HFFc6 (cell line): Measurements from ENCODE around the gene SLC22A23. TPM values are rescaled to one million over a fixed set of nuclear protein-coding genes. Genes with fewer than 3 reads are reported as not detected.

Experiments
- DNase-seq: peaks from one replicate; pipeline ENCODE4 v3.0.0-alpha.2; 2018
- H3K27ac Mint-ChIP-seq: 2 replicates; pipeline ENCODE4 v1.8.0; 2020; ENCODE audit warnings: mild to moderate bottlenecking, mixed read lengths
- H3K27me3 Mint-ChIP-seq: 2 replicates; pipeline ENCODE4 v1.8.0; 2021; ENCODE audit warnings: mild to moderate bottlenecking, moderate library complexity, mixed read lengths; ENCODE audit not compliant: insufficient read depth
- H3K36me3 Mint-ChIP-seq: 2 replicates; pipeline ENCODE4 v1.8.0; 2021; ENCODE audit warnings: low read depth, mixed read lengths
- H3K4me1 Mint-ChIP-seq: 2 replicates; pipeline ENCODE4 v1.8.0; 2020; ENCODE audit warnings: low read depth, mixed read lengths
- H3K4me3 Mint-ChIP-seq: 2 replicates; pipeline ENCODE4 v1.8.0; 2020; ENCODE audit warnings: mild to moderate bottlenecking, moderate library complexity, mixed read lengths
- H3K9me3 Mint-ChIP-seq: 2 replicates; pipeline ENCODE4 v1.8.0; 2020; ENCODE audit warnings: mild to moderate bottlenecking, mixed read lengths
- CTCF ChIP-seq: fragments of 200-600 bp; sonication (generic); IDR thresholded peaks from 2 replicates; pipeline ENCODE4 v1.5.0; 2021; ENCODE audit warnings: antibody characterized with exemption, mild to moderate bottlenecking
- total RNA-seq, 6 experiments: library from RNA; stranded (reverse); fragmentation: NEBNext Ultra II Directional; extraction: Animal tissue kit (Norgen Biotek cat#: 25700); gene quantifications; 2 replicates in 1 of 6; 3 replicates in 5 of 6; pipeline ENCODE4 v1.2.3, GENCODE V29; 2021

The SLC22A23 gene
- total RNA-seq, 6 experiments from 2014 or later = 0.10 to 0.55 (median 0.21) TPM

GRCh38 chr6:3310703-3311102 is 146.1 kb downstream of the SLC22A23 start:
- Mint-ChIP-seq H3K9me3 (peaks cover 4% of the 10 kb centered on the region), H3K4me3 (no peak overlapping the region), H3K4me1 (no peaks in the 10 kb centered on the region), H3K27me3 (peaks cover 55% of the 10 kb centered on the region), H3K36me3 (peaks cover 2% of the 10 kb centered on the region), H3K27ac (no peak overlapping the region)
- TF ChIP-seq CTCF = no peak
- DNase-seq = no peak

GRCh38 chr6:3310051-3310448 is 146.8 kb downstream of the SLC22A23 start:
- peaks cover 7% of the 10 kb centered on the region for H3K36me3 Mint-ChIP-seq
- peaks cover 56% of the 10 kb centered on the region for H3K27me3 Mint-ChIP-seq
- TF ChIP-seq CTCF = no peak
- H3K9me3 Mint-ChIP-seq = peaks cover 7% of the 10 kb centered on the region
- H3K4me3 Mint-ChIP-seq = no peak overlapping the region
- DNase-seq = no peak
- no peak overlapping the region for H3K27ac Mint-ChIP-seq
- no peaks in the 10 kb centered on the region for H3K4me1 Mint-ChIP-seq

DNA sequence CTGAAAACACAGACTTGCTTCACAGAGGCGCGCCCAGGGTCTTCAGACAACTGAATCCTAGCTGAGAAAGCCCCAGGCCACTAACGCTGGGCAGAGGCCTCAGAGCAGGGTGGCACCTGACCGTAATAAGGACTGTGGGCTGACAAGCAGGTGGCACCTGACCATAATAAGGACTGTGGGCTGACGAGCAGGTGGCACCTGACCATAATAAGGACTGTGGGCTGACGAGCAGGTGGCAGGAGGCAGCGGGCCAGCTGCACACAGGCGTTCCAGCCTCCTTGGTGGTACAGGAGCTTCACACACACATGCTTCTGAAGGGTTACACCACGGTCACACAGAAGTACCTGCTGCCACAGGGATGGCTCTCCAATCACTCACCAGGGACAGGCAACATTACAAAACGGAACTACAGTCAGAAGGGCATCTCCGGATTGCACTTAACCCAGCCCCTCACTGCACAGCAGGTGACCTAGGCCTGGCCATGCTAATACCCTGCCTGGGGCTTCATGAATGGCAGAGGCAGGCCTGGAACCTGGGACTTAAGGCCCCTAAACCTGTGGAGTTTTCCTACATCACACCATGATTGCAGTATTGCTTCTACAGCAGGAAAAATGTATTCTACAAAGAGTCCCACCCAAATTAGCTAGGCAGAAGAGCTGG is 147.3 kb downstream of the SLC22A23 start:
- peaks cover 58% of the 10 kb centered on the region for H3K27me3 Mint-ChIP-seq
- no peak overlapping the region for H3K27ac Mint-ChIP-seq

GRCh38 chr6:3308106-3308505 is 148.7 kb downstream of the SLC22A23 start:
- peaks cover 7% of the 10 kb centered on the region for H3K9me3 Mint-ChIP-seq
- H3K4me3 Mint-ChIP-seq = no peak overlapping the region
- H3K36me3 Mint-ChIP-seq = peaks cover 7% of the 10 kb centered on the region
- peaks cover 58% of the 10 kb centered on the region for H3K27me3 Mint-ChIP-seq
- no peak for TF ChIP-seq CTCF
- H3K27ac Mint-ChIP-seq = no peak overlapping the region
- no peak for DNase-seq
- no peaks in the 10 kb centered on the region for H3K4me1 Mint-ChIP-seq

More for the DNA sequence above, 147.3 kb downstream of the SLC22A23 start:
- no peaks in the 10 kb centered on the region for H3K4me1 Mint-ChIP-seq
- H3K4me3 Mint-ChIP-seq = no peak overlapping the region
- no peak for DNase-seq
- TF ChIP-seq CTCF = no peak
- peaks cover 7% of the 10 kb centered on the region for H3K9me3 Mint-ChIP-seq
- peaks cover 7% of the 10 kb centered on the region for H3K36me3 Mint-ChIP-seq

DNA sequence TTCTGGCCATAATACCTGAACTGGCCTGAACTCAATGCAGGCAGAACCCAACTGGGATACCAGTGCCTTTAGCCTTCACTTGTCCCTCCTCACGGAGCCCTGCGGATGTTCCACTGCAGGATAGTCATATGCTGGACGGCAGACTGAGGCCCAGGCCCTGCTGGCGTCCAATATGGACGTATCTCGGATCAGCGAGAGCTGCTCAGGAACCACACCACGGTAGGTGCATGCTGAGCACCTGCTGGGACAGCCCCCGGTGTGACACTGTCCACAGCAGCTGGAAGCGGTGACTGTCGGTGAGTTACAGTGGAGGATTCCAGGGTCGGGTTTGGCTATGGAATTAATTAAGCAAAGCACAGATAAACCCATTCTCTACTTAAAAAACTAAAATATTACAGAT is 149.4 kb downstream of the SLC22A23 start:
- Mint-ChIP-seq H3K4me1 (no peaks in the 10 kb centered on the region), H3K9me3 (peaks cover 7% of the 10 kb centered on the region), H3K4me3 (no peak overlapping the region), H3K27me3 (peaks cover 57% of the 10 kb centered on the region), H3K36me3 (peaks cover 7% of the 10 kb centered on the region), H3K27ac (no peak overlapping the region)
- no peak for TF ChIP-seq CTCF
- DNase-seq = no peak
